HG02852 (cell line): ENCODE data around the gene TBC1D22A.

Experiments used
- ATAC-seq: cut with Tn5 transposase; IDR thresholded peaks from one replicate; pipeline ENCODE4 v1.9.1; 2021; ENCODE audit warnings: mild to moderate bottlenecking, moderate library complexity; ENCODE audit not compliant: unreplicated experiment

Gene TBC1D22A

DNA sequence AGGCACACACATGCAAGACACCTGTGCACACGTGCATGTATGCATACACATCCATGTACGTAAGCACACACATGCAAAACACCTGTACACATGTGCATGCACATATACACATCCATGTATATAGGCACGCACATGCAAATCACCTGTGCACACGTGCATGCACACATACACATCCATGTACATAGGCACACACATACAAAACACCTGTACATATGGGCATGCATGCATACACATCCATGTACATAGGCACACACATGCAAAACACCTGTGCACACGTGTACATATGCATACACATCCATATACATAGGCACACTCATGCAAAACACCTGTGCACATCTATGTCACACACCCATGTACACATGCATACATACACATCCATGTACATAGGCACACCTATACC, 458.3 kb downstream of the TBC1D22A start:
- no peak for ATAC-seq

DNA sequence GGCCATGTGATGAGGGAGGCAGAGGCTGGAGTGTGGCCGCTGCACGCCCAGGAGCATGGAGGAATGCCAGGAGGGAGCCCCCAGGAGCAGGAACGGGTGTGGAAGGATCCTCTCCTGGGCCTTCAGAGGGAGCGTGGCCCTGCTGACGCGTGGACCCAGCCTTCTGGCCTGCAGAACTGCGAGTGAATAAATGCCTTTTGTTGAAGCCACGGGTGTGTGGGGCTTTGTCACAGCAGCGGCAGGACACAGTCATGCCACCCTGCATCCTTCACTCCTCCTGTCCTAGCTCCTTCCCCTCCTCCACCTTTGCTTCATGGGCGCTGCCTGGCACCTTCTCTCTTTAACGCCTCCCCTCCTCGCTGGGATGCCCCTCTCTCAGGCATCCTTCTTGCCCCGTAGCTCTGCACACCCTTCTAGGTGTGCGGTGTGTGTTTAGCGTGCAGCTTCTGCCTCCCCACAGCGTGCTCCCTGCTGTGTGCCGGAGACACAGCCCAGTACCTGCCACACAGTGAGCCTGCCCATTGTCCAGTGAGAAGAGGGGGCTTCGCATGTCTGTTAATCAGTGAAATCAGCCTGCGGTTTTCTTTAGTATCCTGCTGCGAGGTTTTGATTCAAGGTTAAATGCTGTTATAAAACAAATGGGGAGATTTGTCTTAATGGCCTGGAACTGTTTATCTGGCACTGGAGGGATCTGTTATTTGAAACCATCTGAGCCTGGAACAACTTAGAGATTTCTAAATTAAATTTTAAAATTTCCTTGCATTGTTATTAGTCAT, 459.6 kb downstream of the TBC1D22A start:
- ATAC-seq = no peak
